Pons (tissue), 1 donor: ENCODE data around the gene BCLAF3.

Experiments
- DNase-seq: peaks from one replicate; pipeline ENCODE4 v3.0.0-alpha.2; 2016; ENCODE audit warnings: low spot score

The BCLAF3 gene

GRCh38 chrX:19966056-19966455, 24.8 kb downstream of the BCLAF3 start:
- DNase-seq = no peak

DNA sequence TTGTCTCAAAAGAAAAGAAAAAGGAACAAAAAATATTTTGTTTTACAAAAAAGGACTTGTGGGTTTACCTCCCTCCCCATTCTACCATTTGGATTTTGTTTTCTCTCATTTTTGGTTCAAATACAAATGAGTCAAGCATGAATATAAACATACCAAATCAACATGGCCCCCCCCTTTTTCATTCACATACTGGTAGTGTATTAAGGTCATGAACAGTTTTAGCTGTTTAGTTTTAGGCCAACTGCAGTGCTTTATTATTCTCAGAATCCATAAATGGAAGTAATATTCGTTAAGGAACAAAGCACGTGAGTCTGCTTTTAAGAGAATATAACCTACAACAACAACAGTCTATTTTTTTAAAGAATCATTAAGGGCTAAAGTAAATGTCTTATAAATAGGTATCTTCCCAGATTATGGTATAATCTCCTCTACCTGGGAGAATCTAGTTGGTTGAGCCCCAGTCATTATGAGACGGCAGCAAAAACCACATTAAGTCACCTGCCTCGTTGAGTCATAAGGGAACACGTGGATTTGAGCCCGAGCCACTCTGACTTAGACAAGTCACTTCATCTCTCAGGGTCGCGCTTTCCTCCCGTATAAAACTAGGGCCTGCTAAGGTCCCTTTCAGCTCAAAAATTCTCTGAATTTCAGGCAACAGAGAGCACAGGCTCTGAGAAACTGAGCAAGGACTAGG, 26.7 kb downstream of the BCLAF3 start:
- DNase-seq = no peak

DNA sequence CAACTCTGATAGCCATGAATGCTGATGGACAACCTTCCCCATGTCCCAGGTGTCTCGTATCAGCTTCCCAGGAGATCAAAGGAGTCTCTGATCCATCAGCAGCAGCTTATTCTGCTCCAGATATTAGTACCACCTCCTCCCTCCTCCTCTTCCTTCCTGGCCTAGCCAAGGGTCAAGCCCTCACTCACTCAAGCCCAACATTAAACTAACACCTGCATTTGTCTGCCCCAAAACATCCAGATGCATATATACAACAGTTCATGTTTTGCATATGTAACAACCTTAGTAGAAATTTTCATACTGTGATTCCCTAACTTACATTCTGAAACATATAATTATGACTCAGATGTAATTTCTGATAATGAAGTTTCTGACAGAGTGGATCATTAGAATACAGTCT, 29.9 kb downstream of the BCLAF3 start:
- no peak for DNase-seq

DNA sequence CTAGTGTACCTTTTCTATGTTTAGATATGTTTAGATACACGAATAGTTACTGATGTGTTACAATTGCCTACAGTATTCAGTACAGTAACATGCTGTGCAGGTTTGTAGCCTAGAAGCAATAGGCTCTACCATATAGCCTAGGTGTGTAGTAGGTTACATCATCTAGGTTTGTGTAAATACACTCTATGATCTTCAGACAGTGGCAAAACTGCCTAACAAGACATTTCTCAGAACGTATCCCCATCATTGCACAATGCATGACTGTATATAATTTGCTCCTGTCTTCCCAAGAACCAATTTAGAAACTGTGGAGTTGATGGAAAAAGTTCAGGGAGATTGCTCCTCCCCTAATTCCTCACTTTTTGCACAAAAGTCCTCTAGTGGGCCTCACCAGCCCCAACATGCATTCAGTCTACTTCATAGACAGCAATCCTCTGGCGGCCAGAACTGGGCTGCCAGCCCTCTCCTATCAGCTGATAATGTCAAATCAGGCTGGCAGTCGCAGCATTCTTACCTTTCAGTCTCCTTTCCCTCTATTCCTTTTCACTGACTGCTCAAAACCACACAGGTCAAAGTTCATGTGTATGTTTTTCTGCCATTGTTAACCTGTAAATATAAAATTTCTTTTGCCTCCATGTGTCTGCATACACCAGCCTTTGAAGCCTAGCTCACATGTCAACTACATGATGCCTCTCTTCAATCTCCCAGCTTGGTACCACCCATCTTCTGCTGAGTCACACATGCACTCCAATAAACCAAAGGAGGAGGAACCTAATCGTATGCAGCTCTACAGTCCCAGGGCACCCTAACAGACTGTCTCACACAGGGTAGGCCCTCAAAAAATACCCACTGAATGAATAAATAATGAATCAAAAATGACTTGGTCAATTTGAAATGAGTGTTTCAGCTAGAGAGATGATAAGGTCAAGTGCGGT, 32.0 kb downstream of the BCLAF3 start:
- DNase-seq = no peak

- no peak for DNase-seq
Observed at GRCh38 chrX:19956923-19957322, 33.9 kb downstream of the BCLAF3 start.

DNA sequence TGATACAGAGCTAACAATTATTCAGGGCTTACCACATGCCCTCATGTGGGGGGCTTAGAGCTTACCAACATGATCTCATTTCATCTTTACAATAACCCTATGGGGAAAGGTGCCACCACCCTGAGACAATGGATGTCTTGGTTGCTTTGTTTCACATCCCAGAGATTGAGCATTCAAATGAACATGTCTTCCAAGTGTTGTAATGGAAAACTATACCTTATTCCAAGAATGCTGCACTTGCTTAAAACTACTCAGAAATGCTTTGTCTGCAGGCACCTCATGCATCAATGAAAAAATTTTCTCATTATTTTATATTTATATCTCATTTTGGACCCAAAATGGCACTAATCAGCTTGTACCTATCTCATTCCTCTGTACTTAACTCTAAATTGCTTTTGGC, 34.6 kb downstream of the BCLAF3 start:
- no peak for DNase-seq

GRCh38 chrX:19955306-19955705, 35.6 kb downstream of the BCLAF3 start:
- DNase-seq = peak; percentile 37

- DNase-seq = no peak
Observed at GRCh38 chrX:19954335-19955096, 36.3 kb downstream of the BCLAF3 start.

GRCh38 chrX:19953145-19953544, 37.7 kb downstream of the BCLAF3 start:
- DNase-seq = no peak

DNA sequence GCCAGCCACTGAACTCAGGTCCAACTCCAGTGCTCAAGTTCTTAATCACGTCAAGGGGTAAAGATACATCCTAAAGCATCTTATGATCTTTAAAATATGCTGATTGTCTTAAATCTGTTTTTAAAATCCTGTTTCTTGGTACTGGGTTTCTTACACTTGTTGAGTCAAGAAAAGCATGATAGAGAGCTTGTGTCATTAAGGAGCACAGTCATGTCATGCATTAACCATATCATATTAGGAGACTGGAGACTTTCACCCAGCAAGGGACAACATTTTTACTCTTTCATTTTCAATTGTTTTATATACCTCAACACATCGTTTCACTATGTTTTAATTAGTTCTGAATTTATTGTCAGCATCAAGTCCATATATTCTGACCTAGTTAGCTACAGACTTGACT, 41.5 kb downstream of the BCLAF3 start:
- no peak for DNase-seq

DNA sequence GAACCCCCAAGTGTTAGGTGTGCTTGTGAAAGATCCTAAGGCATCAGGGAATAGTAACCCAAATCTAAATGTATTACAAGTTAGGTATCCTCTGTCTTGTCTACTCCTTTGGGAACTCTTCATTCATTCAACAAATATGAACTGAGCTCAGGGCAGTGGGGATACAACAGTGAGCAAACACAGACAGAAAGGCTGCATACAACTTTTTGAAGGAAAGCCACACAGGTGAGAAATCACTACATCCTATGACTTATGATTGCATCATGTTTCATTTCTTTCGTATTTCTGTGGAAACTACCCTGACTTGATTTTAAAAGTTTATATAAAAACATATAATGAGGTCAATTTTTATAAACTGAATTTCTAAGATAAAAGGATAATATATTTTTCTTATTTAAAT, 43.2 kb downstream of the BCLAF3 start:
- DNase-seq = no peak
